ENCODE results near the gene RAB12. TPM values are rescaled to one million over a fixed set of nuclear protein-coding genes. Genes with fewer than 3 reads are reported as not detected.
"Not testable (repeated sequence)": the region's sequence is repeated elsewhere in the genome, so short reads cannot be mapped to it uniquely, and the experiment has no call there.

Gene RAB12, protein sequence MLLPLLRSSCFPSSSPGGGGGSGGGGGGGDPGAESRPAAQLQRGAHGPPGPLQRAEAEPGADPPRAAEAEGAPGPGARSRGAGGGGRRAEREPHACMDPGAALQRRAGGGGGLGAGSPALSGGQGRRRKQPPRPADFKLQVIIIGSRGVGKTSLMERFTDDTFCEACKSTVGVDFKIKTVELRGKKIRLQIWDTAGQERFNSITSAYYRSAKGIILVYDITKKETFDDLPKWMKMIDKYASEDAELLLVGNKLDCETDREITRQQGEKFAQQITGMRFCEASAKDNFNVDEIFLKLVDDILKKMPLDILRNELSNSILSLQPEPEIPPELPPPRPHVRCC
- 35.7 TPM for total RNA-seq

- no peaks in the 10 kb centered on the region for H3K9me3 ChIP-seq (ENCODE audit: low read depth, low read length)
- peaks cover 5% of the 10 kb centered on the region for H3K27me3 ChIP-seq (ENCODE audit: insufficient read depth, low read length)
- H3K4me1 ChIP-seq (ENCODE audit: insufficient read depth, low read length): peaks cover 48% of the 10 kb centered on the region
- peak within 1 kb of the TSS; percentile 76 for H3K4me3 ChIP-seq (ENCODE audit: low read length)
Measured at GRCh38 chr18:8608795-8609658, at the start of gene RAB12. Gene RAB12 (plus strand): TSS chr18:8609437. CDS start chr18:8609440, 3 bp downstream.

DNA sequence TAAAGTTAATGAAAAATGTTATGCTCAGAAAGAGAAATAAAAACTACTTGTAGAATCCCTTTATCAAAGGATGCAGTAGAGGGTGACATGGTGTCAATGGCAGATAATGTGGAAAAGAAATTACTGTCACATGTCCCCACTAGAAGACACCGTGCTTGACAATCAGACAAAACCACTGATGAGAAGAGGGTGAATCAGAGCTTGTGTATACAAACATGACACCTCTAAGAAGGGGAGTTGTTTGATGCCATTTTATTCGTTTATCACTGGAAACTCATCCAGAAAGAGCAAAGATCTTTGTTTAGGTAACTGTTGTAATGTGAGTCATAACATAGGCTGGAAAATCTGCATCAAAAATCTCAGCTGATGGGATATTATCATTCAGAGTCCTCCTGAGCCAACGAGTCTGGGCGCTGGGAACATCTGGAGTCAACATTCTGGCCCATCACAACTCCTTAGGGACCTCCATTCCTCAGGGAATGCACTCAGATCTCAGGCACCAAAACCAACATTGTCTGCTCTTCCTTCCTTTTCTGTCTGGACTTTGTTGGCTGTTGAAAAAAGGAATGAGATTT, 49.5 kb upstream of the RAB12 start:
- Histone ChIP-seq H3K9me3 (ENCODE audit: low read depth, low read length) (no peaks in the 10 kb centered on the region), H3K4me3 (ENCODE audit: low read length) (no peak overlapping the region), H3K4me1 (ENCODE audit: insufficient read depth, low read length) (no peaks in the 10 kb centered on the region), H3K27me3 (ENCODE audit: insufficient read depth, low read length) (no peaks in the 10 kb centered on the region)

GRCh38 chr18:8561123-8561910, 47.9 kb upstream of the RAB12 start:
- H3K4me3 ChIP-seq (ENCODE audit: low read length): no peak overlapping the region
- H3K9me3 ChIP-seq (ENCODE audit: low read depth, low read length): no peaks in the 10 kb centered on the region
- no peaks in the 10 kb centered on the region for H3K4me1 ChIP-seq (ENCODE audit: insufficient read depth, low read length)
- no peaks in the 10 kb centered on the region for H3K27me3 ChIP-seq (ENCODE audit: insufficient read depth, low read length)

DNA sequence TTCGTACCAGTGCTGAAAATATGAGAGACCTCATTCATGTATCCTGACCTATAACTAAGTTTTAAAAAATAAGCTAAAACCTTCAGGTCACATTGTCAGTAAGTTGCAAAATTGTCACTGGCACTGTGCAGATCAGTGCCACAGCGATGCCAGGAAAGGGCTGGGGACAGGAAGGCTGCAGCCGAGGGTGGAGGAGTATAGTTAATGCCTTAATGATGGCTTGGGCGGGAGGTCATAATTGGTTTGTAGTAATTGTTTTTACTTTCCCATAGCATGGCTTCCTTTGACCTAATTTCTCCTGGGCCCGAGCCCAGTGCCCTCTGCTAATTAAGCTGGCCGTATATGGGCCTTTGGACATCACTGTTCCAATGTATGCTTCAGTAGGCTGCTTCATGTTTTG, 47.2 kb upstream of the RAB12 start:
- no peaks in the 10 kb centered on the region for H3K9me3 ChIP-seq (ENCODE audit: low read depth, low read length)
- no peak overlapping the region for H3K4me3 ChIP-seq (ENCODE audit: low read length)
- no peaks in the 10 kb centered on the region for H3K27me3 ChIP-seq (ENCODE audit: insufficient read depth, low read length)
- no peaks in the 10 kb centered on the region for H3K4me1 ChIP-seq (ENCODE audit: insufficient read depth, low read length)

DNA sequence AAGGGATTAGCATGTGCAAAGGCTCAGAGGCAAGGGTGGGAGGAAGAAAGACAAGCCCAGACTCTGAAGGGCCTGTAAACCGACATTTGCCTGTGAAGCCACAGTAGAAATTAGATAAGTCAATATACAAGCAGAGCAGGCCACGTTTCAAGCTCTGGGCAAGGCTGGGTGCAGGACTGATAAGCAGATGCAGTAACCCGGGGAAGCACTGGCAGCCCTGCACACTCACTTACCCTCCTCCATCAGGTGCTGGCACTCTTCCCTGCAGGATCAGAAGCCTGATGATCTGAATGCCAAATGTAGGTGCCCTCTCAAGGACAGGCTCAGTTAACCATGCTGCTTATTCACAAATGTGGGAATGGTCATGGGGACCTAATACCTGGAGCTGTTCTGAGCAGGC, 46.3 kb upstream of the RAB12 start:
- H3K27me3 ChIP-seq (ENCODE audit: insufficient read depth, low read length): no peaks in the 10 kb centered on the region
- H3K4me1 ChIP-seq (ENCODE audit: insufficient read depth, low read length): no peaks in the 10 kb centered on the region
- H3K4me3 ChIP-seq (ENCODE audit: low read length): no peak overlapping the region
- no peaks in the 10 kb centered on the region for H3K9me3 ChIP-seq (ENCODE audit: low read depth, low read length)

DNA sequence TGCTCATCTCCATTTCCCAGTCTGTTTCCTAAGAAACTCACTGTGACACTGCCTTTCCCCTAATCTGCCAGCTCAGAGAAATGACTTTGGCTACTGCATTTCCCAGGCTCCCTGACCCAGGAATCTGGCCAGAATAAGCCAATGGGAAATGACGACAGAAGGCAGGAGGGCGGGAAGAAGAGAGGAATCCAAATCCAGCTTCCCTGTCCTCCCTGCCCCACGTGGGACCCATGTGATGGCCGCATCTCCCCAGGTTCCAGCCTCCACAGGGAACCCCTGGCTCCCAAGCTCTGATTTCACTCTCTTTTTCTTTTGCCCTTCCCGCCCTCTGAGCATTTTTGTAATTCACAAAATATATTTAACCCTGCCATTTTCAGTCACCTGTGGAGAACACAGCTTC, 37.8 kb upstream of the RAB12 start:
- Histone ChIP-seq H3K4me3 (ENCODE audit: low read length) (no peak overlapping the region), H3K27me3 (ENCODE audit: insufficient read depth, low read length) (no peaks in the 10 kb centered on the region), H3K4me1 (ENCODE audit: insufficient read depth, low read length) (no peaks in the 10 kb centered on the region), H3K9me3 (ENCODE audit: low read depth, low read length) (no peaks in the 10 kb centered on the region)

GRCh38 chr18:8573766-8574165, 35.5 kb upstream of the RAB12 start:
- not testable (repeated sequence) for H3K4me1 ChIP-seq (ENCODE audit: insufficient read depth, low read length); H3K4me3 ChIP-seq (ENCODE audit: low read length); H3K9me3 ChIP-seq (ENCODE audit: low read depth, low read length); H3K27me3 ChIP-seq (ENCODE audit: insufficient read depth, low read length)

GRCh38 chr18:8584798-8585197, 24.4 kb upstream of the RAB12 start:
- Histone ChIP-seq H3K9me3 (ENCODE audit: low read depth, low read length) (no peaks in the 10 kb centered on the region), H3K4me1 (ENCODE audit: insufficient read depth, low read length) (no peaks in the 10 kb centered on the region), H3K27me3 (ENCODE audit: insufficient read depth, low read length) (no peaks in the 10 kb centered on the region), H3K4me3 (ENCODE audit: low read length) (no peak overlapping the region)

DNA sequence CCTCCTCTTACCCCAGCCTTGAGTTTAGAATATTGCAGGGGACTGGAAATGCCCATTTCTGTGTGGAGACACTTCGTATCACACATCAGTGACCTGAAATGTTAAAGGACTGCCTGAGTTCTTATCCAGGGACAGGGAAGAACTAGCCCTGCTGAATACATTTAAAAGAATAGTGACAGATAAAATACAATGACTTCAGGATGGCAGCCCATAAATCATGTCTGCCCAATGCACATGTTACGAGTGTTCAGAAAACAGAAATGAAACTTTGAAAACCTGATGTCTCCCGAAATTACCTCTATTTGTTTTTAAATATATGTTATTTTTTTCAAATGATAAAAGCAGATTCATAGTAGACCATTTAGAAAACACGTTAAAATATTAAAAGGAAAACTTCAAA, 22.3 kb upstream of the RAB12 start:
- Histone ChIP-seq H3K27me3 (ENCODE audit: insufficient read depth, low read length) (no peaks in the 10 kb centered on the region), H3K4me1 (ENCODE audit: insufficient read depth, low read length) (no peaks in the 10 kb centered on the region), H3K9me3 (ENCODE audit: low read depth, low read length) (no peaks in the 10 kb centered on the region), H3K4me3 (ENCODE audit: low read length) (no peak overlapping the region)

DNA sequence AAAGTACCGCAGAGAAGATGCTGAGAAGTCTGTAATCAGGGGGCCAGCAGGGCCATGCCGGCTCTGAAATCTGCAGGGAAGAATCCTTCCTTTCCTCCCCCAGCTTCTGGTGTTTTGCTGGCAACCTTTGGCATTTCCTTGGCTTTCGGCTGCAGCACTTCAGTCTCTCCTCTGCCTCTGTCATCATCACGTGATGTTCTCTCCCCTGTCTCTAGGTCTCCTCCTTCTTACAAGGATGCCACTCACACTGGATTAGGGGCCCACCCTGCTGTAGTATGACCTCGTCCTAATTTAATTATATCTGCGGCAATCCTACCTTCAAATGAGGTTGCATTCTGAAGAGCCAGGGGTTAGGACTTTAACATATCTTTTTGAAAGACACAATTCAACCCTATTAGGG, 13.8 kb upstream of the RAB12 start:
- H3K4me3 ChIP-seq (ENCODE audit: low read length): no peak overlapping the region
- H3K4me1 ChIP-seq (ENCODE audit: insufficient read depth, low read length): peaks cover under 1% of the 10 kb centered on the region
- H3K27me3 ChIP-seq (ENCODE audit: insufficient read depth, low read length): no peaks in the 10 kb centered on the region
- no peaks in the 10 kb centered on the region for H3K9me3 ChIP-seq (ENCODE audit: low read depth, low read length)

DNA sequence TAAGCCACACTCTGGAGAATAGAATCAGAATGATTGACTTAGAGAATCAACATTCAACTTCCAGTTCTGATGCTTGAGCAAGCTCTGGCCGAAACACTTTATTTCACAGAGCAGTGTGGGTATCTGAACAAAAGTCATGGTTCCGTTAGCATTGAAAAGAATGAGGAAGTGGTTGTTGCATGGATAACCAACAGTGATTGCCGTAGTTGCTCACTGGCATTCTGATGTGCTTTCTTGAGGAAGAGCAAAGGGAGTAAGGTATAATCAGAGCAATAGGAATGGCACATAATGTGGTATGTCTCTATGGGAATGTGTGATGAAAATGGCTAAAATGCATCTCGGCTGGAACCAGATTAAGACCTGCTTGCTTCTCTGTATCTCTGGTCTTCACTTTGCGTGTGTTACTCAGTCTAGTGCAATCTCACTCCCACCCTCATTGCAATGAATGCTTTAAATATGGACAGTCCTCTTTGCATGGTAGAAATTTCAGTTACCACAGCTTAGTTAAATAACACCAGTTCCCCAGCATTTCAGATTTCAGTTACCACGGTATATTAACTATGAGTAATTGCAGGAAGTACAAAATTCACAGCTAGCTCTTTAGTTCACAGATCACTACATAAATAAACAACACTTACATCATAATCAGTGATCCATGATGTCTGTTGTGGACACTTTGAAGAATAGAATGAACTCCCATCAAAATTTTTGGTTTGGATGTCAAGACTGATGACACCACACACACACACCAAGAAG, 7.8 kb upstream of the RAB12 start:
- no peaks in the 10 kb centered on the region for H3K9me3 ChIP-seq (ENCODE audit: low read depth, low read length)
- H3K4me1 ChIP-seq (ENCODE audit: insufficient read depth, low read length): peaks cover 45% of the 10 kb centered on the region
- H3K4me3 ChIP-seq (ENCODE audit: low read length): no peak overlapping the region
- H3K27me3 ChIP-seq (ENCODE audit: insufficient read depth, low read length): no peaks in the 10 kb centered on the region

GRCh38 chr18:8602040-8602439, 7.2 kb upstream of the RAB12 start:
- Histone ChIP-seq H3K4me1 (ENCODE audit: insufficient read depth, low read length) (peaks cover 45% of the 10 kb centered on the region), H3K4me3 (ENCODE audit: low read length) (no peak overlapping the region), H3K9me3 (ENCODE audit: low read depth, low read length) (no peaks in the 10 kb centered on the region), H3K27me3 (ENCODE audit: insufficient read depth, low read length) (peaks cover under 1% of the 10 kb centered on the region)

DNA sequence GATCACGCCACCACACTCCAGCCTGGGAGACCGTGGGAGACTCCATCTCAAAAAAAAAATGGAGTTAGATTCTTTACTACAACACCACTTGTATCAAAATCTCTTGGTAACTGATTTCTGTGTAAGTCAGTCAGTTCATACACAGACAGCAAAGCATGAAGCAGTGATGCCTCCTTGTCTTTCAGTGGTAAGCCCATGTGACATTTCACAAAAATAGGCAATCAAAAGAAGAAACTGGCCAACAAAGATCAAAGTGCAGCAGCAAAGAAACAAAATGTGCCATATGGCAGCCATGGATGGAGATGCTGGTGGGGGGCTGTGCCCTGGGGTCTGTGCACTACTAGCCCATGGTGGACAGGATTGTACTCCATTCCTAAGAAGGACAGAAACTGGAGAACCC, 6.7 kb upstream of the RAB12 start:
- no peaks in the 10 kb centered on the region for H3K9me3 ChIP-seq (ENCODE audit: low read depth, low read length)

More for the DNA sequence above, 6.7 kb upstream of the RAB12 start:
- peaks cover 5% of the 10 kb centered on the region for H3K27me3 ChIP-seq (ENCODE audit: insufficient read depth, low read length)
- H3K4me3 ChIP-seq (ENCODE audit: low read length): no peak overlapping the region
- peaks cover 45% of the 10 kb centered on the region for H3K4me1 ChIP-seq (ENCODE audit: insufficient read depth, low read length)

Measured in mononuclear cell (primary cell).